ENCODE measurements around the gene HNRNPUL1.

The HNRNPUL1 gene

DNA sequence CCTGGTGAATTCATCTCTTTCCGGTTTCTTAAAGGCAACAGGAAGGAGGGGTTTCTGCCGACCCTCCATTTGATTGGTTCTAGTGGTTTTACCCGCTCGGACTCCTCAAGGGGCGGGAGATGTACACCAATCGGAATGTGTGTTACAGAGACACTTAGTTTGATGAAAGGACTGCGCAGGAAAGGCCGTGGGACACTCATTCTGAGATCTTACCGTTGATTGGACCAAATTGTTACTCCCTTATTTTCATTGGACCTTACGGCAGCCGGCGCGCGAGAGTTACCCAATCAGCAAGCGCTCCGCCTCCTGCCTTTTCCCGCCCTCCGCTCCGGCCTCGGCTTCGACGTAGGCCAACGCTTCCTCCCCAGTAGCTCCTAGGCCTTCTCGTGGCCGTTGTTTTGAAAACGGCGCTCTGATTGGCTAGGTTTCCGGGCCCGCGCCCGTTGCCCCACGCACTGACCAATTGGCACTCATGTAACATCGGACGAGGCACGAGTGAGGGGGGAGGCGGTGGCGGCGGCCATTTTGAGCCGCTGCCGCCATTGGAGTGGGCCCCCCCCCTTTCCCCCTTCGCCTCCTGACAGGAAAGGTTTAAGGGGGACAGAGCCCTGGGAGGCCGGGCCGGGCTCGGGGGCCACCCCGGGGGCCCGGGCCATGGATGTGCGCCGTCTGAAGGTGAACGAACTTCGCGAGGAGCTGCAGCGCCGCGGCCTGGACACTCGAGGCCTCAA lies at the start of gene HNRNPUL1:
Gene HNRNPUL1 (plus strand): TSS at position 523 of the 731 bp plus-strand sequence. CDS start 132 bp downstream, at position 655.
- Histone ChIP-seq H3K27ac (ENCODE audit: low read depth, low read length) (peak within 1 kb of the TSS; percentile 98), H3K9me3 (ENCODE audit: control insufficient read depth in 5 of 5, low read length in 5 of 5) (no peaks in the 10 kb centered on the region), H3K9ac (ENCODE audit: low read length in 5 of 5) (peak within 1 kb of the TSS; percentile 87 to 97 (median 97)), H3K4me3 (ENCODE audit: low read depth in 1 of 5, low read length in 5 of 5) (peak within 1 kb of the TSS; percentile 86 to 96 (median 91)), H3K27me3 (ENCODE audit: control insufficient read depth in 5 of 5, insufficient read depth in 4 of 5, low read length in 5 of 5) (no peaks in the 10 kb centered on the region), H3K36me3 (ENCODE audit: control insufficient read depth in 5 of 5, insufficient read depth in 5 of 5, low read length in 5 of 5) (peaks cover 7 to 23% (median 18%) of the 10 kb centered on the region in 5 donors), H3K4me1 (ENCODE audit: control insufficient read depth in 5 of 5, insufficient read depth in 5 of 5, low read length in 5 of 5) (peaks cover 9 to 52% (median 45%) of the 10 kb centered on the region in 5 donors)

DNA sequence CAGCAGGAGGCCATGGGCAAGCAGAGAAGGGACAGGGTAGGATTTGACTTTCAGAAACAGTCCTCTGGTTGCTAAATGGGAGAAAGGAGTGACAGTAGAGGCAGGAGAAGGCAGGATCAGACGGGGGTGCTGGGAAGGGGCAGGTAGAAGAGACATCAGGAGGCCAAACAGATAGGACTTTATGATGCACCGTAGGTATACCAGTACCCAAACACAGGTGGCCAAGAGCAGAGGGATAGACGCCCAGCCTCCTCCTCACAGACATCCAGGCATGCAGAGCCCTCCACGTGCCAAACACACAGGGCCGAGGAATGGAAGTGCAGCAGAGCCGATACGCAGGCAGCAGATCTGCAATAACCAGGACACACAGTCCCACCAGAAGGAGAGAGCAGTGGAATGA lies 46.4 kb upstream of the HNRNPUL1 start:
- no peak overlapping the region for H3K27ac ChIP-seq (ENCODE audit: low read depth, low read length)

DNA sequence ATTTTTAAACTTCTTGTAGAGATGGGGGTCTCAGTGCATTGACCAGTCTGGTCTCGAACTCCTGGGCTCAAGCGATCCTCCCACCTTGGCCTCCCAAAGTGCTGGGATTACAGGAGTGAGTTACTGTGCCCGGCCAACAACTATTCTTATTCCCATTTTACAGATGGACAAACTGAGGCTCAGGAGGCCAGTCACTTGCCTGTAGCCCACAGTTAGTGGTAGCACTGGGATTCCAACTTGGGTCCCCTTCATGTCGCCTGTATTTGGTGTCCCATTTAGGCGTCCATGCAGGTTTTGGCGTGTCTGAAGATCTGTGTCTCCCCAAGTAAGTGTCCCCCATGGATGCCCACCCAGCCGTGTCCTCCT lies 45.9 kb upstream of the HNRNPUL1 start:
- no peaks in the 10 kb centered on the region for H3K27me3 ChIP-seq (ENCODE audit: control insufficient read depth in 5 of 5, insufficient read depth in 4 of 5, low read length in 5 of 5)
- peak overlapping the region; percentile 62 to 77 (median 71) for H3K4me3 ChIP-seq (ENCODE audit: low read depth in 1 of 5, low read length in 5 of 5)
- H3K9ac ChIP-seq (ENCODE audit: low read length in 5 of 5) = peak overlapping the region in 4 of 5 donors; percentile 62 to 81 (median 72)
- peak overlapping the region; percentile 86 for H3K27ac ChIP-seq (ENCODE audit: low read depth, low read length)
- H3K4me1 ChIP-seq (ENCODE audit: control insufficient read depth in 5 of 5, insufficient read depth in 5 of 5, low read length in 5 of 5) = peaks cover 0 to 54% (median 31%) of the 10 kb centered on the region in 5 donors
- no peaks in the 10 kb centered on the region for H3K9me3 ChIP-seq (ENCODE audit: control insufficient read depth in 5 of 5, low read length in 5 of 5)
- H3K36me3 ChIP-seq (ENCODE audit: control insufficient read depth in 5 of 5, insufficient read depth in 5 of 5, low read length in 5 of 5) = peaks cover 0 to 13% (median 5%) of the 10 kb centered on the region in 5 donors

More for the DNA sequence above, 46.4 kb upstream of the HNRNPUL1 start:
- no peak overlapping the region for H3K9ac ChIP-seq (ENCODE audit: low read length in 5 of 5)
- no peaks in the 10 kb centered on the region for H3K9me3 ChIP-seq (ENCODE audit: control insufficient read depth in 5 of 5, low read length in 5 of 5)
- H3K4me1 ChIP-seq (ENCODE audit: control insufficient read depth in 5 of 5, insufficient read depth in 5 of 5, low read length in 5 of 5) = peaks cover 0 to 51% (median 30%) of the 10 kb centered on the region in 5 donors
- H3K27me3 ChIP-seq (ENCODE audit: control insufficient read depth in 5 of 5, insufficient read depth in 4 of 5, low read length in 5 of 5) = no peaks in the 10 kb centered on the region
- H3K4me3 ChIP-seq (ENCODE audit: low read depth in 1 of 5, low read length in 5 of 5) = no peak overlapping the region
- peaks cover 0 to 13% (median 5%) of the 10 kb centered on the region in 5 donors for H3K36me3 ChIP-seq (ENCODE audit: control insufficient read depth in 5 of 5, insufficient read depth in 5 of 5, low read length in 5 of 5)

DNA sequence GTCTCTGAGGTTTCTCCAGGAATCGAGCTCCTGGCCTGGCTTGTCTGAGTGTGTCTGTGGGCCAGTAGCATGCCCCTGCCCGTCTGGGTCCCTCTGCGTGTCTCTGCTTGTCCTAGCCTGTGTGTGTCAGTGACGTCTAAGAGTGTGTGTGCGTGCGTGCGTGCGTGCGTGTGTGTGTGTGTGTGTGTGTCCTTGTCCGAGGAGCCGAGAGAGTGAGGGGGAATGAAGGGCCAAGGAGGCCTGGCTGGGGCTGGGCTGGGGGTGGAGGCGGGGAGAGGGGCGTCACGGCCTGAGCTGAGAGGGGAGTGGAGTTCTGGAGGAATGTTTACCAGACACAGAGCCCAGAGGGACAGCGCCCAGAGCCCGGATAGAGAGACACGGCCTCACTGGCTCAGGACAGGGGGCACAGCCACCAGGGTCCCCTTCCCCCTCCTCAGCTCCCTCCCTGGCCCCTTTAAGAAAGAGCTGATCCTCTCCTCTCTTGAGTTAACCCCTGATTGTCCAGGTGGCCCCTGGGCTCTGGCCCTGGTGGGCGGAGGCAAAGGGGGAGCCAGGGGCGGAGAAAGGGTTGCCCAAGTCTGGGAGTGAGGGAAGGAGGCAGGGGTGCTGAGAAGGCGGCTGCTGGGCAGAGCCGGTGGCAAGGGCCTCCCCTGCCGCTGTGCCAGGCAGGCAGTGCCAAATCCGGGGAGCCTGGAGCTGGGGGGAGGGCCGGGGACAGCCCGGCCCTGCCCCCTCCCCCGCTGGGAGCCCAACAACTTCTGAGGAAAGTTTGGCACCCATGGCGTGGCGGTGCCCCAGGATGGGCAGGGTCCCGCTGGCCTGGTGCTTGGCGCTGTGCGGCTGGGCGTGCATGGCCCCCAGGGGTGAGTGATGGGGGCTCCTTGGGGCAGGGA lies 45.3 kb upstream of the HNRNPUL1 start, which contains the start of gene AXL:
Gene AXL (plus strand): TSS at position 609 of the 893 bp plus-strand sequence. CDS start 170 bp downstream, at position 779.
- Histone ChIP-seq H3K4me1 (ENCODE audit: control insufficient read depth in 5 of 5, insufficient read depth in 5 of 5, low read length in 5 of 5) (peaks cover 0 to 60% (median 37%) of the 10 kb centered on the region in 5 donors), H3K36me3 (ENCODE audit: control insufficient read depth in 5 of 5, insufficient read depth in 5 of 5, low read length in 5 of 5) (peaks cover 0 to 13% (median 5%) of the 10 kb centered on the region in 5 donors), H3K9me3 (ENCODE audit: control insufficient read depth in 5 of 5, low read length in 5 of 5) (no peaks in the 10 kb centered on the region), H3K4me3 (ENCODE audit: low read depth in 1 of 5, low read length in 5 of 5) (peak within 1 kb of the TSS; percentile 65 to 77 (median 72)), H3K9ac (ENCODE audit: low read length in 5 of 5) (peak within 1 kb of the TSS; percentile 62 to 89 (median 81)), H3K27me3 (ENCODE audit: control insufficient read depth in 5 of 5, insufficient read depth in 4 of 5, low read length in 5 of 5) (no peaks in the 10 kb centered on the region), H3K27ac (ENCODE audit: low read depth, low read length) (peak within 1 kb of the TSS; percentile 86)

DNA sequence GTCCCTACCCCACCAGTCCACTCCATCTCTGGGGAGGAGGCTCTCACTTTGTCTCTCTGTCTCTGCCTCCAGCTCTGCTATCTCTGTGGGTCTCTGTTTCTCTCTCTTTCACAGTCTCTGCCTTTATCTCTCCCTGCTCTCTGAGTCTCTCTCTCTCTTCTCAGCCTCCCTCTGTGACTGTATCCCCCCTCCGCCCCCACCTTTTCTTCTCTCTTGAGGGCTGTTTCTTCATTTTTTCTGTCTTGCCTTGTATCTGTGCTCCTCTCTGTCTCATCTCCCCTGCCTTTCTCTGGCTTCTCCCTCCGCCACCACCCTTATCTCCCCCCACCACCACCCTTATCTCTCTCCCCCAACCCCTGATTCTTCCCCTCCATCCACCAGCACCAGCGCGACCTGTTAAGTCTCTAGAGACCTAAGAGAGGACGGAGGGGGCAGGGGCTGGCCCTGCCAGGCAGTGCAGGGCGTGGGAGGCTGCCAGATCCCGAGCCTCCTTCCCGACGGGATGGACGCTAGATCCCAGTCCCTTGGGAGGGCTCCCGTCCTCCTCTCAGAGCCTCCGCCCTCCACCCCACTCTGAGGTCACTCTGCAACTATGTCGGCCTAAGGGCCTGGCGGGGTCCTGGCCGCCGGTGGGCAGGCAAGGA lies 44.1 kb upstream of the HNRNPUL1 start:
- Histone ChIP-seq H3K27me3 (ENCODE audit: control insufficient read depth in 5 of 5, insufficient read depth in 4 of 5, low read length in 5 of 5) (no peaks in the 10 kb centered on the region), H3K36me3 (ENCODE audit: control insufficient read depth in 5 of 5, insufficient read depth in 5 of 5, low read length in 5 of 5) (peaks cover 0 to 21% (median 5%) of the 10 kb centered on the region in 5 donors), H3K9ac (ENCODE audit: low read length in 5 of 5) (peak overlapping the region in 4 of 5 donors; percentile 62 to 89 (median 72)), H3K9me3 (ENCODE audit: control insufficient read depth in 5 of 5, low read length in 5 of 5) (no peaks in the 10 kb centered on the region), H3K4me3 (ENCODE audit: low read depth in 1 of 5, low read length in 5 of 5) (peak overlapping the region; percentile 65 to 77 (median 72)), H3K27ac (ENCODE audit: low read depth, low read length) (peak overlapping the region; percentile 86), H3K4me1 (ENCODE audit: control insufficient read depth in 5 of 5, insufficient read depth in 5 of 5, low read length in 5 of 5) (peaks cover 0 to 67% (median 38%) of the 10 kb centered on the region in 5 donors)

DNA sequence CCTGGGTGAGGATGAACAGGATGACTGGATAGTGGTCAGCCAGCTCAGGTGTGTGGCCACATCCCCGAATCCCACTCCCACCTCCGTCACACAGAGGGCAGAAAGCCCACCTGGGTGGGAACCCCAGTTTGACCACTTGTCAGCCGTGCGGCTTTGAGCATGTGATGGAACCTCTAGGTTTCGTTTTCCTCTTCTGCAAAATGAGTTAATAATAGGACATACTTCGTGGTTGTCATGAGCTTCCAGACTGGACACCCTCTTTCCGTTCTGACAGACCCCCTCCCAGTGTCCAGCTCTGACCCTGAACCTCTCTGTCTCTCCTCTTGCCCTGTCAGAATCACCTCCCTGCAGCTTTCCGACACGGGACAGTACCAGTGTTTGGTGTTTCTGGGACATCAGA lies 43.4 kb upstream of the HNRNPUL1 start:
- Histone ChIP-seq H3K27me3 (ENCODE audit: control insufficient read depth in 5 of 5, insufficient read depth in 4 of 5, low read length in 5 of 5) (no peaks in the 10 kb centered on the region), H3K4me3 (ENCODE audit: low read depth in 1 of 5, low read length in 5 of 5) (peak overlapping the region; percentile 36 to 77 (median 71)), H3K27ac (ENCODE audit: low read depth, low read length) (peak overlapping the region; percentile 86), H3K4me1 (ENCODE audit: control insufficient read depth in 5 of 5, insufficient read depth in 5 of 5, low read length in 5 of 5) (peaks cover 5 to 74% (median 42%) of the 10 kb centered on the region in 5 donors), H3K9me3 (ENCODE audit: control insufficient read depth in 5 of 5, low read length in 5 of 5) (no peaks in the 10 kb centered on the region), H3K9ac (ENCODE audit: low read length in 5 of 5) (peak overlapping the region in 3 of 5 donors; percentile 12 to 81 (median 62)), H3K36me3 (ENCODE audit: control insufficient read depth in 5 of 5, insufficient read depth in 5 of 5, low read length in 5 of 5) (peaks cover 0 to 21% (median 5%) of the 10 kb centered on the region in 5 donors)

DNA sequence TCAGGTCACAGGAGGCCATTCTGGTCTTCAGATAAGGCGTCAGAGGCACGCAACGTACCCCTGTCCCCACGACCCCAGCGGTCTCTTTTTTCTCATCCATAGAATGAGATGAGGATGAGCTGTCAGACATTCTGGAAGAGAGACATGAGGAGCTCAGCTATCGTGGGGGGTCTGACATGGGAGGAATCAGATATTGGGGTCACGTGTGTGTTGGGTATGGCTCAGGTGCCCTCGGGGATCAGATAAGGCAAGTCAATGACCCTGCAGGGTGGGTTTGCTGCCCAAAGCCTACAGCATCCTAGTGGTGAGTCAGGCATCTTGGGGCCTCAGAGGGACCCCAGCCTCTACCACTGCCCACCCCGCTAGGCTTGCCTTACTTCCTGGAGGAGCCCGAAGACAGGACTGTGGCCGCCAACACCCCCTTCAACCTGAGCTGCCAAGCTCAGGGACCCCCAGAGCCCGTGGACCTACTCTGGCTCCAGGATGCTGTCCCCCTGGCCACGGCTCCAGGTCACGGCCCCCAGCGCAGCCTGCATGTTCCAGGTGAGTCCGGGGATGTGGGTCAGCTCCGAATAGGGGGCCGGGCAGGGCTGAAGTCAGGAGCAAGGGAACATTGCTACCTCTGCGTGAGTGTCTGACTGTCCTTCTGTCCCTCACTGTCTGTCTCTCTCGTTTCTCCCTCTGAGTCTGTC lies 42.5 kb upstream of the HNRNPUL1 start:
- Histone ChIP-seq H3K9me3 (ENCODE audit: control insufficient read depth in 5 of 5, low read length in 5 of 5) (no peaks in the 10 kb centered on the region), H3K27me3 (ENCODE audit: control insufficient read depth in 5 of 5, insufficient read depth in 4 of 5, low read length in 5 of 5) (peaks cover 0 to 3% (median under 1%) of the 10 kb centered on the region in 5 donors), H3K36me3 (ENCODE audit: control insufficient read depth in 5 of 5, insufficient read depth in 5 of 5, low read length in 5 of 5) (peaks cover 0 to 21% (median 5%) of the 10 kb centered on the region in 5 donors), H3K4me1 (ENCODE audit: control insufficient read depth in 5 of 5, insufficient read depth in 5 of 5, low read length in 5 of 5) (peaks cover 5 to 79% (median 48%) of the 10 kb centered on the region in 5 donors), H3K9ac (ENCODE audit: low read length in 5 of 5) (no peak overlapping the region), H3K27ac (ENCODE audit: low read depth, low read length) (peak overlapping the region; percentile 86), H3K4me3 (ENCODE audit: low read depth in 1 of 5, low read length in 5 of 5) (peak overlapping the region in 2 of 5 donors; percentile 15 to 65)

DNA sequence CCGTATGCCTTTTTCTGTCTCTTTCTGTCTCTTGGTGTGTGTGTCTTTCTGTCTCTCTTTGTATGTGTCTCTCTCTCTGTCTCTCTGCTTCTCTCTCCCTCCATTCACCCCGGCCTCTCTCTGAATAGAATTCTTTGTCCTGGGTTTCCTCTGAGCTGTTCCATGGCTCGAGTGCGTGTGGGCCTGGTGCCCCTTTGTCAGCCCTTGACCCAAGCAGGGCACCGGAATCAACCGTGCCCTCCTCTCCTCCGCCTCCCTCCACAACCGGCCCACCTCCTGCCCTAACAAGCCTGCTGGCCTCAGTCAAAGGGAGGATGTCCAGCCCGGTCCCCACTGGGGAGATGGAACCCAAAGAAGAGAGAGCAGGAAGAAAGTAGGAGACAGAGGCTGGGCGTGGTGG lies 41.9 kb upstream of the HNRNPUL1 start:
- H3K36me3 ChIP-seq (ENCODE audit: control insufficient read depth in 5 of 5, insufficient read depth in 5 of 5, low read length in 5 of 5) = peaks cover 0 to 21% (median 5%) of the 10 kb centered on the region in 5 donors
- H3K4me1 ChIP-seq (ENCODE audit: control insufficient read depth in 5 of 5, insufficient read depth in 5 of 5, low read length in 5 of 5) = peaks cover 5 to 78% (median 49%) of the 10 kb centered on the region in 5 donors
- H3K4me3 ChIP-seq (ENCODE audit: low read depth in 1 of 5, low read length in 5 of 5) = no peak overlapping the region
- peaks cover 0 to 4% (median 2%) of the 10 kb centered on the region in 5 donors for H3K27me3 ChIP-seq (ENCODE audit: control insufficient read depth in 5 of 5, insufficient read depth in 4 of 5, low read length in 5 of 5)
- H3K9me3 ChIP-seq (ENCODE audit: control insufficient read depth in 5 of 5, low read length in 5 of 5) = no peaks in the 10 kb centered on the region
- H3K27ac ChIP-seq (ENCODE audit: low read depth, low read length) = peak overlapping the region; percentile 86
- H3K9ac ChIP-seq (ENCODE audit: low read length in 5 of 5) = no peak overlapping the region

All from subcutaneous abdominal adipose tissue (tissue), 5 donors.